Tibial nerve (tissue), 4 donors: ENCODE measurements around the gene UBASH3B. TPM values are rescaled to one million over a fixed set of nuclear protein-coding genes. Genes with fewer than 3 reads are reported as not detected.

Source experiments
- DNase-seq, 2 donors: peaks; one replicate each; pipeline ENCODE4 v3.0.0-alpha.2; 2019; ENCODE audit warnings: low spot score in 2 of 2
- H3K27ac ChIP-seq, 4 donors: fragments of 200-600 bp; sonication (generic) in 3 of 4; one replicate each; pipeline ENCODE4 v1.5.1; 2017 to 2019; ENCODE audit warnings: mild to moderate bottlenecking in 1 of 4
- H3K27me3 ChIP-seq, 2 donors: fragments of 200-600 bp; sonication (generic) in 1 of 2; one replicate each; pipeline versions ENCODE4 v1.5.1 to v1.6.0; 2017 to 2019
- H3K36me3 ChIP-seq, 3 donors: fragments of 200-600 bp; sonication (generic); one replicate each; pipeline ENCODE4 v1.5.1; 2018 to 2019
- H3K4me1 ChIP-seq, 4 donors: fragments of 200-600 bp; sonication (generic) in 3 of 4; one replicate each; pipeline ENCODE4 v1.5.1; 2017 to 2019
- H3K4me3 ChIP-seq, 4 donors: fragments of 200-600 bp; sonication (generic) in 3 of 4; one replicate each; pipeline ENCODE4 v1.5.1; 2017 to 2019; ENCODE audit warnings: mild to moderate bottlenecking in 1 of 4, moderate library complexity in 1 of 4
- H3K9me3 ChIP-seq, 4 donors: fragments of 200-600 bp; sonication (generic) in 3 of 4; one replicate each; pipeline ENCODE4 v1.5.1; 2017 to 2019
- CTCF ChIP-seq, 5 experiments: fragments of 200-600 bp in 3 of 5; fragments of 450-650 bp in 2 of 5; sonication (generic) in 3 of 5; IDR thresholded peaks; one replicate each; pipeline ENCODE4 v1.5.1; 2016 to 2019; ENCODE audit warnings: antibody characterized with exemption in 5 of 5, mild to moderate bottlenecking in 3 of 5, moderate library complexity in 2 of 5
- EP300 ChIP-seq, 2 donors: sonication (generic); formaldehyde crosslinking; IDR thresholded peaks; one replicate each; pipeline ENCODE4 v1.6.1; 2017; ENCODE audit warnings: antibody characterized with exemption in 2 of 2, mild to moderate bottlenecking in 1 of 2
- POLR2A ChIP-seq, 2 donors: fragments of 450-650 bp; IDR thresholded peaks; one replicate each; pipeline ENCODE4 v1.6.1; 2017; ENCODE audit warnings: antibody characterized with exemption in 2 of 2, mild to moderate bottlenecking in 2 of 2, moderate library complexity in 2 of 2
- WGBS, 2 donors: methylation state at CpG; one replicate each; pipeline ENCODE4 v1.1.5; 2018; 5-methylcytosine and 5-hydroxymethylcytosine counted together
- total RNA-seq, 4 donors: library from RNA; depleted of rRNA; stranded (reverse); fragments of >200 nt; gene quantifications; one replicate each; pipeline ENCODE4 v1.1.0, GENCODE V29; 2016

The UBASH3B gene
- total RNA-seq, 4 donors from 2014 or later: 0.66 to 5.1 (median 1.8) TPM

- peak; percentile 11 to 23 for DNase-seq
- H3K4me1 ChIP-seq: peaks cover 0 to 21% (median 3%) of the 10 kb centered on the region in 4 donors
- no peaks in the 10 kb centered on the region for H3K27me3 ChIP-seq
- TF ChIP-seq CTCF (IDR thresholded peaks at IDR 0.05) (no peak), POLR2A (IDR thresholded peaks at IDR 0.05) (no peak), EP300 (IDR thresholded peaks at IDR 0.05) (no peak)
- peak overlapping the region; percentile 58 to 91 (median 84) for H3K27ac ChIP-seq
- H3K4me3 ChIP-seq: peak overlapping the region; percentile 42 to 80 (median 78)
- WGBS, 2 donors: 0% methylated on average over 1 to 39 of the region's 66 CpGs
- H3K36me3 ChIP-seq: no peaks in the 10 kb centered on the region
- no peaks in the 10 kb centered on the region for H3K9me3 ChIP-seq
Measured at GRCh38 chr11:122656073-122656630, 630 bp downstream of the UBASH3B start.

- peak in 1 of 2 donors; percentile 15 for DNase-seq
Measured at GRCh38 chr11:122656631-122657101, 1.1 kb downstream of the UBASH3B start.

GRCh38 chr11:122659676-122660554 lies 4.4 kb downstream of the UBASH3B start:
- H3K27me3 ChIP-seq: no peaks in the 10 kb centered on the region
- no peak for DNase-seq
- H3K4me1 ChIP-seq: peaks cover 0 to 19% (median 3%) of the 10 kb centered on the region in 4 donors
- 87 to 88% methylated on average over 10 to 11 of the region's 11 CpGs for WGBS, 2 donors
- TF ChIP-seq POLR2A (IDR thresholded peaks at IDR 0.05) (no peak), EP300 (IDR thresholded peaks at IDR 0.05) (no peak), CTCF (IDR thresholded peaks at IDR 0.05) (no peak)
- H3K9me3 ChIP-seq: no peaks in the 10 kb centered on the region
- H3K4me3 ChIP-seq: no peak overlapping the region
- H3K36me3 ChIP-seq: no peaks in the 10 kb centered on the region
- H3K27ac ChIP-seq: no peak overlapping the region

More at GRCh38 chr11:122656631-122657101, 1.1 kb downstream of the UBASH3B start:
- no peak for TF ChIP-seq EP300 (IDR thresholded peaks at IDR 0.05)
- no peak for TF ChIP-seq POLR2A (IDR thresholded peaks at IDR 0.05)
- no peak for TF ChIP-seq CTCF (IDR thresholded peaks at IDR 0.05)
- no peaks in the 10 kb centered on the region for H3K9me3 ChIP-seq
- H3K4me3 ChIP-seq: peak overlapping the region; percentile 42 to 80 (median 78)
- peaks cover 0 to 21% (median 3%) of the 10 kb centered on the region in 4 donors for H3K4me1 ChIP-seq
- H3K36me3 ChIP-seq: no peaks in the 10 kb centered on the region
- no peaks in the 10 kb centered on the region for H3K27me3 ChIP-seq
- H3K27ac ChIP-seq: peak overlapping the region in 3 of 4 donors; percentile 82 to 91 (median 86)
- 1 to 4% methylated on average over 23 of the region's 25 CpGs for WGBS, 2 donors

GRCh38 chr11:122661182-122661945 lies 5.8 kb downstream of the UBASH3B start:
- Histone ChIP-seq H3K4me1 (peaks cover 0 to 12% (median 4%) of the 10 kb centered on the region in 4 donors), H3K36me3 (no peaks in the 10 kb centered on the region), H3K9me3 (no peaks in the 10 kb centered on the region), H3K27ac (no peak overlapping the region), H3K4me3 (no peak overlapping the region), H3K27me3 (no peaks in the 10 kb centered on the region)
- 87 to 90% methylated on average over 7 of the region's 7 CpGs for WGBS, 2 donors
- no peak for DNase-seq
- TF ChIP-seq CTCF (IDR thresholded peaks at IDR 0.05) (no peak), POLR2A (IDR thresholded peaks at IDR 0.05) (no peak), EP300 (IDR thresholded peaks at IDR 0.05) (no peak)
